Measurements from ENCODE around the gene CNTNAP2. TPM values are rescaled to one million over a fixed set of nuclear protein-coding genes. Genes with fewer than 3 reads are reported as not detected.

The CNTNAP2 gene
- total RNA-seq, 6 experiments from 2014 or later = 0.07 to 0.13 (median 0.12) TPM; not detected in 3

DNA sequence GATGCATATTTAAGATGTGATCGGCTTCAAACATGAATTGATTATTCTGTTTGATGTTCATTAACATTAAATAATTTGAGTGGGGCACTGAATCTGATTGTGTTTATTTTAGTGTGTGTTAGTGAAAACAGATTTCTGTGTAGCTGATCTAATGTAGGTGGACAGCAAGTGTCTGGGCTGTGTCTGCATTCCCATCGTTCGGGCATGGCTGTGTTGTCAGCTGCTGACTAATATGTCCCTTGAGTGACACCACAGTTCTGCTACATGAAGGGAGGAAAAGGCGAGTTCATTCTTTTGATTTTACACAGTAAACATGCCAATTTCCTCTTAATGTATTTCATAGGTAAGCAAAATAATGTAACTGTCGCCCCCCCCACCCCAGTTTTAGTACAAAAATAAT lies 203.0 kb downstream of the CNTNAP2 start:
- Mint-ChIP-seq H3K27me3 (ENCODE audit: insufficient read depth) (no peaks in the 10 kb centered on the region), H3K9me3 (peaks cover 21% of the 10 kb centered on the region), H3K4me3 (no peak overlapping the region), H3K36me3 (ENCODE audit: low read depth) (no peaks in the 10 kb centered on the region), H3K4me1 (ENCODE audit: low read depth) (no peaks in the 10 kb centered on the region), H3K27ac (no peak overlapping the region)
- TF ChIP-seq, protein P1, sequence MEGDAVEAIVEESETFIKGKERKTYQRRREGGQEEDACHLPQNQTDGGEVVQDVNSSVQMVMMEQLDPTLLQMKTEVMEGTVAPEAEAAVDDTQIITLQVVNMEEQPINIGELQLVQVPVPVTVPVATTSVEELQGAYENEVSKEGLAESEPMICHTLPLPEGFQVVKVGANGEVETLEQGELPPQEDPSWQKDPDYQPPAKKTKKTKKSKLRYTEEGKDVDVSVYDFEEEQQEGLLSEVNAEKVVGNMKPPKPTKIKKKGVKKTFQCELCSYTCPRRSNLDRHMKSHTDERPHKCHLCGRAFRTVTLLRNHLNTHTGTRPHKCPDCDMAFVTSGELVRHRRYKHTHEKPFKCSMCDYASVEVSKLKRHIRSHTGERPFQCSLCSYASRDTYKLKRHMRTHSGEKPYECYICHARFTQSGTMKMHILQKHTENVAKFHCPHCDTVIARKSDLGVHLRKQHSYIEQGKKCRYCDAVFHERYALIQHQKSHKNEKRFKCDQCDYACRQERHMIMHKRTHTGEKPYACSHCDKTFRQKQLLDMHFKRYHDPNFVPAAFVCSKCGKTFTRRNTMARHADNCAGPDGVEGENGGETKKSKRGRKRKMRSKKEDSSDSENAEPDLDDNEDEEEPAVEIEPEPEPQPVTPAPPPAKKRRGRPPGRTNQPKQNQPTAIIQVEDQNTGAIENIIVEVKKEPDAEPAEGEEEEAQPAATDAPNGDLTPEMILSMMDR (IDR thresholded peaks at IDR 0.05) = no peak
- no peak for DNase-seq

- Mint-ChIP-seq H3K9me3 (peaks cover 31% of the 10 kb centered on the region), H3K4me3 (no peak overlapping the region), H3K27me3 (ENCODE audit: insufficient read depth) (no peaks in the 10 kb centered on the region), H3K36me3 (ENCODE audit: low read depth) (no peaks in the 10 kb centered on the region), H3K4me1 (ENCODE audit: low read depth) (no peaks in the 10 kb centered on the region), H3K27ac (no peak overlapping the region)
- DNase-seq = no peak
- TF ChIP-seq, protein P1 (IDR thresholded peaks at IDR 0.05) = no peak
Observed at GRCh38 chr7:146321301-146321700, 204.7 kb downstream of the CNTNAP2 start.

DNA sequence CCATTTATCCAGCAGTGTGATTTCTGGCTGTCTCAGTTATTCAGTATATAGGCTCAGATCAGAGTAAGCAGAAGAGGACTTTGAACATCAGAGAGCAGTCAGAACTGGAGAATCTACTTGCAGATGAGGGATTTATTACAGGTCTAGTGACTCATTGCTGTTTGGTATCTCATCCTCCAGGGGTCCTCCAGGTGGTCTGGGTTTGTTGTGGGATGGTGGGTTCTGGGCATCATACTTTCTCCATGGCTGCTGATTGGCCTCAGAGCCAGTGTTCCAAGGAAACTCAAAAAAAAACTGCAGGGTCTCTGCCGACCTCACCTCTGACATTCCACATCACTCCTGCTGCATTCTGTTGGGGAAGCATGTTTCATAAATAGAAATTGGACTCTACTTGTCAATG lies 214.8 kb downstream of the CNTNAP2 start:
- H3K27me3 Mint-ChIP-seq (ENCODE audit: insufficient read depth) = no peaks in the 10 kb centered on the region
- TF ChIP-seq, protein P1 (IDR thresholded peaks at IDR 0.05) = no peak
- peaks cover 44% of the 10 kb centered on the region for H3K9me3 Mint-ChIP-seq

DNA sequence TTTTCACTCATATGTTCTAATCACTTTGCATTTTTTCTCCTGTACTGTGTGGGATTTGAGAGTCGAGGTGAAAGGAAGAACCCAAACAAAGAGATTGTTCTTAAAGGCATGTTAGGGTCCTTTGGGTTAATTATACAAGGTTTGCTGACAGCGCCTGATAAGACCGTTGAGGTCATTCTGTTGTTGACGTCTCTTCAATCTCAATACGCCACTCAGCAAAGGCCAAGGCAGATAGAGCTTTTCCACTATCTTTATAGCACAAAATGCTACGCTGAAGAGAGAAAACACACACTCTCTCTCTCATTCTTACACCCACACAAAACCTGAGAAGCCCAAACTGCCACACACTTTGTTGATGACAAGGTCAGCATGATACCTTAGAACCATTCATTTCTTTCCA lies 228.7 kb downstream of the CNTNAP2 start:
- no peaks in the 10 kb centered on the region for H3K27me3 Mint-ChIP-seq (ENCODE audit: insufficient read depth)
- no peak overlapping the region for H3K27ac Mint-ChIP-seq
- DNase-seq = no peak
- peaks cover 30% of the 10 kb centered on the region for H3K9me3 Mint-ChIP-seq
- no peaks in the 10 kb centered on the region for H3K36me3 Mint-ChIP-seq (ENCODE audit: low read depth)
- TF ChIP-seq, protein P1 (IDR thresholded peaks at IDR 0.05) = no peak
- no peak overlapping the region for H3K4me3 Mint-ChIP-seq
- H3K4me1 Mint-ChIP-seq (ENCODE audit: low read depth) = no peaks in the 10 kb centered on the region

More for the DNA sequence above, 214.8 kb downstream of the CNTNAP2 start:
- no peaks in the 10 kb centered on the region for H3K36me3 Mint-ChIP-seq (ENCODE audit: low read depth)
- H3K27ac Mint-ChIP-seq = no peak overlapping the region
- DNase-seq = no peak
- no peaks in the 10 kb centered on the region for H3K4me1 Mint-ChIP-seq (ENCODE audit: low read depth)
- no peak overlapping the region for H3K4me3 Mint-ChIP-seq

- peaks cover 30% of the 10 kb centered on the region for H3K9me3 Mint-ChIP-seq
- H3K27ac Mint-ChIP-seq = no peak overlapping the region
- no peaks in the 10 kb centered on the region for H3K36me3 Mint-ChIP-seq (ENCODE audit: low read depth)
- no peak for DNase-seq
- H3K4me1 Mint-ChIP-seq (ENCODE audit: low read depth) = no peaks in the 10 kb centered on the region
- H3K27me3 Mint-ChIP-seq (ENCODE audit: insufficient read depth) = no peaks in the 10 kb centered on the region
- H3K4me3 Mint-ChIP-seq = no peak overlapping the region
- TF ChIP-seq, protein P1 (IDR thresholded peaks at IDR 0.05) = no peak
Observed at GRCh38 chr7:146346096-146346495, 229.5 kb downstream of the CNTNAP2 start.

GRCh38 chr7:146355216-146355615 lies 238.6 kb downstream of the CNTNAP2 start:
- Mint-ChIP-seq H3K9me3 (peaks cover 22% of the 10 kb centered on the region), H3K27ac (no peak overlapping the region), H3K4me1 (ENCODE audit: low read depth) (no peaks in the 10 kb centered on the region), H3K4me3 (no peak overlapping the region), H3K27me3 (ENCODE audit: insufficient read depth) (no peaks in the 10 kb centered on the region), H3K36me3 (ENCODE audit: low read depth) (no peaks in the 10 kb centered on the region)
- TF ChIP-seq, protein P1 (IDR thresholded peaks at IDR 0.05) = no peak
- no peak for DNase-seq

Data from HFFc6 (cell line).